HG02870 (cell line): Measurements from ENCODE around the gene CCDC177.

ENCODE experiments used
- ATAC-seq: cut with Tn5 transposase; IDR thresholded peaks from one replicate; pipeline ENCODE4 v1.9.1; 2021; ENCODE audit warnings: mild to moderate bottlenecking, moderate library complexity; ENCODE audit not compliant: unreplicated experiment

The CCDC177 gene

GRCh38 chr14:69532561-69533340 lies 41.9 kb downstream of the CCDC177 start:
- ATAC-seq, result no peak

- no peak for ATAC-seq
These were observed 43.5 kb downstream of the CCDC177 start for GRCh38 chr14:69531135-69531534.

- ATAC-seq, result no peak
These were observed 44.6 kb downstream of the CCDC177 start for GRCh38 chr14:69530095-69530494.

GRCh38 chr14:69529563-69529962 lies 45.1 kb downstream of the CCDC177 start:
- no peak for ATAC-seq

- ATAC-seq, result no peak
These were observed 45.7 kb downstream of the CCDC177 start for GRCh38 chr14:69528930-69529329.

GRCh38 chr14:69528143-69528542 lies 46.5 kb downstream of the CCDC177 start:
- no peak for ATAC-seq

GRCh38 chr14:69527635-69528034 lies 47.0 kb downstream of the CCDC177 start:
- ATAC-seq, result no peak

GRCh38 chr14:69525896-69526295 lies 48.8 kb downstream of the CCDC177 start:
- ATAC-seq, result no peak

GRCh38 chr14:69522026-69522425 lies 52.6 kb downstream of the CCDC177 start:
- no peak for ATAC-seq
